Amygdala (tissue), 56 donors: Measurements from ENCODE around the gene PSD2.
"Not testable (repeated sequence)": the region's sequence is repeated elsewhere in the genome, so short reads cannot be mapped to it uniquely, and the experiment has no call there.

Source experiments
- DNase-seq, 56 donors: peaks; one replicate each; lab custom pipeline; 2025; lab: John Stamatoyannopoulos, UW

The PSD2 gene

DNA sequence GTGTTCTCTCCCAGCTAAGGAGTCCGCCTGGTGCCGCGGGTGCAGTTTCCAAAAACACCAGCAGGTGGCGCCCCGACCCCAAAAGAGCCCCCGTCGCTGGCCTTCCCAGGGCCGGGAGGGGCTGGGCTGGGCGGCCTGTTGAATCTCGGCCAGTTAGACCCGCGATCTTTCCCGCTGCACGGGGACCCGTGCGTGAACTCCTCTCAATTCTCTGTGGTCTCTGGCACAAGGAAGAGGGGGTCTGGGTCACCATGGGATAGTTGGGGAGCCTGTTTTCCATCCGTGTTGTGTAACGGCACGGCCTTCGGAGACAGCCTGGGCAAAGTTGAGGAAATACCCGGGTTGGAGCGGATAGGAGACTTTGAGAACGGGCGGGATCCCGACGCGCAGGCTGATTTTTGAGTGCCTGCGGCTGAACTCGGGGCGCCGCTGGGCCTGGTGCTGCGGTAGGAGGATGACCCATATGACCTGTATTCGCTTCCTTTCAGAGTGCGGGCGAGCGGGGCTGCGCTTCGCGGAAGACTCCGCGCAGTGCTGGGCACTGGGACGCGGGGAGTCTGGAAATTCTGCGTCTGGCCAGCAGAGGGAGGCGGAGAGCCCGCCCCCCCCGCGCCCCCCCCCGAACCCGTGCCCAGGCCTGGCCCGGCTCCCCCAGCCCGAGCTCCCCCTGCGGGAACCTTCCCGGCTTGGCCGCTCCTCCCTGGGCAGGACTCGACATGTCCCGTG is 7.9 kb upstream of the PSD2 start:
- DNase-seq: peak; percentile 40 to 97 (median 87)

DNA sequence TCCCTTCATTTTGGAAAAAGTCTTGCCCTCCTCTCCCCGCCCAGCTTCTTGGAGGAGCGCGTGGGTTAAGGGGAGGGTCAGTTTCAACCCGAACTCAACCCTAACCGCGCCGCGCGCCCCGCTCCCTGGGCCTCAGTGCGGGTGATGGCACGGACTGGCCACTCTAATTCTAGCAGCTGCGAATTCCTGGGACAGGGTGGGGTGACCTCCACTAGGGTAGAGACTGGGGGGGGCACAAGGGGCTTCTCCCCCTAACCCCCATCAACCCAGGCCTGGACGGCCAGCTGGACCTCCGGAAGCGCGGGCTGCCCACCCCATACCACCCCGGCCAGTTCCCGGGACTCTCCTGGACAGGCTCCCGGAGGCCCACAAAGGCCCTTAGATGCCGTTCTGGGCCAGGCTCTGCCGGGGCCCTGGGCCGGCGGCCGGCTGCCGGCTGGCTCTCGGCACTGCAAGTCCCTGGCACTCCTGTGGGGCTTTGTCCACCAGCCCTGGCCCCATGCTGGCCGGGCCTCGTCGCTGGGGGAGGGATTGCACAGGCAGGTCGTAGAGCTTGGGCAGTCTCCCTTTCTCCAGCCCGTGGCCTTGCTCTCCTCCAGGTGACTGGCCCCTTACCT is 7.2 kb upstream of the PSD2 start:
- DNase-seq: peak in 54 of 56 donors; percentile 75 to 95 (median 88)

GRCh38 chr5:139789116-139789844 is 6.3 kb upstream of the PSD2 start:
- peak in 2 of 56 donors; percentile 40 to 57 for DNase-seq

GRCh38 chr5:139789845-139790189 is 5.8 kb upstream of the PSD2 start:
- no peak for DNase-seq

DNA sequence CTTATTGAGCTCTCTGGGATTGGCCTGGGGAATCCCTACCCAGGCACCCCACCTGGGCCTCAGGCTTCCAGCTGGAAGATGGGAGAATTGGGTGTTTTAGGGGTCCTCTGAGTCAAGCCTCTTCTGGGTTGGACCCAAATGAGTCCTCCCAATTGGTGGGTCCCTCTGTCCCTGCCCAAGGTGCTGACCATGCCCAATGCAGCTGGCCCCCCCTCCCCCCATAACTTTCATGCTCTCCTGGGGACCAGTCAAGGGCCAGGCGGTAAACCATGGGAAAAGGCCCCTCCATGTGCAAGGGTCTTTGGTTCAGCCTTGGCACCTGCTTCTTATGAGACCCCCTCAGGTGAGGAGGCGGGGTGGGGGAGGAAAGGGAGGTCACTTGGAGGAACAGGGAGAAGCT is 3.4 kb upstream of the PSD2 start:
- no peak for DNase-seq

GRCh38 chr5:139792655-139793054 is 3.0 kb upstream of the PSD2 start:
- not testable (repeated sequence) for DNase-seq

GRCh38 chr5:139794067-139794846 is 1.4 kb upstream of the PSD2 start:
- DNase-seq: no peak

DNA sequence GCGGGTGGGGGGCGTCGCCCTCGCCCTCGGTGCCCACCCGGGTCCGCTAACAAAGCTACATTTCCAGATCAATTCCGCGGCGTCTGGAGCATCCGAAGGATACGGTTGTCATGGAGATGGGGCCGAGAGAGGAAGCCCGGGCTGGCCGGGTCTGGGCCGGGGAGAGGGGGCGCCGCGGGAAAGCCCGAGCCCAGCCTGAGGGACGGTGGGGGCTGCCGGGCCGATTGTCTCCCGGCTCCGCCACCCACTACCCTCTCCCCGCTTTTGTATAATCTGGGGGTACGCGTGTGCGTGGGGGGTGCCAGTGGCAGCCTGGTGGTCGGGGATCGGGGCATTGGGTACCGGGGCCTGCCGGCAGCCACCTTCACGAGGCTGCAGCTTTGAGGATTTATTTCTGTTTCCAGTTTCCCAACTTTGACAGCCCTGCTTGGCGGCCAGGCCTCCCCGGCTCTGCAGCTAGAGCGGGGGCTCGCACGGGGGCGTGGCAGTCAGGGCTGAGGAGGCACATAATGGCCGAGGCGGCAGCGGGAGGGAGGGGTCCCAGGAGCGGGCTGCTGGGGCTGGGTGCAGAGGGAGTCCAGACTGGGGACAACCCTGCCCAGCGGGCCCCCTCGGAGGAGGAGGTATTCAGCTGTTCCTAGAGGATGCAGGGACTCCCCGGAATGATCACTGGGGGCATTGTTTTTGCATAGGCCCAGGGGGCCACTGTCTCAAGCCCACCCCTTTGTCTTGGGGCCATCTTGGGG is 626 bp downstream of the PSD2 start:
- peak in 18 of 56 donors; percentile 11 to 46 (median 28) for DNase-seq

GRCh38 chr5:139797335-139797734 is 1.7 kb downstream of the PSD2 start:
- no peak for DNase-seq

DNA sequence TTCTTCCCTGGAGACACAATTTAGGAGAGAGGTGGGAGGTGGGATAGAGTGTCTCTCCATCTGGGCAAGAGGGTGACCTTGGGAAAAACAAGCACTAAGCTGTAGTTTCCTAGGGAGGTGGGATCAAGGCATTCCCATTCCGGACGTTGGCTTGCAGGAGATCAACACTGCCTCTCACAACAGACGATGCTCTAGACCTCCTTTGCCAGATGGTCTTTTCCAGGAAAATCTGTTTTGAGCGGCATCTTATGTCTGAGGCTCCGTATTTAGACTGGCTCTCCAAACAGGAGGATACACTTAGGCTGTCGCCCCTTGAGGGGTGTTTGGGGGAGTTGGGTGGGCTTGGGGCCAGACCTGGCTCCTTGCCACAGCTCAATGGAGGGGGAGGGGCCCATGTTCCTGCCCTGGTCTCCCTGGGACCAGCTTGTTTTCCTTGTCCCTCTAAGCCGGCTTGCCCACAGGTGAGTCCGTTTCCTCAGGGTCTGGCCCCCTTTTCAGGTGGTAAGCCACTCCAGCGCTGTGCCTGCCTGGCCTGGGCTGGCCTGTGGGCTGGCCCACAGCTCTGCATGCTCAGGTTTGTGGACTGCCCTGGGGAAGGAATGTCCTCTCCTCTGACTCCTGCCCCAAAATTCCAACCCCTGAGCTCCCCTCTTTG is 2.4 kb downstream of the PSD2 start:
- no peak for DNase-seq

- DNase-seq: no peak
These were observed 3.3 kb downstream of the PSD2 start for GRCh38 chr5:139798883-139799282.

GRCh38 chr5:139799359-139799758 is 3.8 kb downstream of the PSD2 start:
- no peak for DNase-seq

DNA sequence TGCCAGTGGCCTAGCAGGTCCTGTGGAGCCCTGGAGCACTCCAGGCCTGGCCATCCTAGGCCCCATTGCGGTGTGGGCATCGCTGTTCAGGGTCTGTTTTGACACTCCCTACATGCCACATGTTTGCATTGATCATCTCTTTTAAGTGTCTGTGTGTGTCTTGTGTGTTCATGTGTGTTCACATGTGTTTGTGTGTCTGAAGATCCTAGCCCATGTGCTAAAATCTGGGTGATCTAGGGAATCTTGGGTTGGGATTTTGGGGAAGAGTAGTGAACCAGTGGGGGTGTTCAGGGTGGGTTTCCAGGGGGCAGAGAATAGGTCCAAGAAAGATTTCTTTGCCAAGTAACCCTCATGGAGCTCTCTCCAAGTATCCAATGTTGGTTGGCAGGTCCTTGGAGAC is 8.4 kb downstream of the PSD2 start:
- no peak for DNase-seq

GRCh38 chr5:139804800-139805397 is 9.3 kb downstream of the PSD2 start:
- no peak for DNase-seq

DNA sequence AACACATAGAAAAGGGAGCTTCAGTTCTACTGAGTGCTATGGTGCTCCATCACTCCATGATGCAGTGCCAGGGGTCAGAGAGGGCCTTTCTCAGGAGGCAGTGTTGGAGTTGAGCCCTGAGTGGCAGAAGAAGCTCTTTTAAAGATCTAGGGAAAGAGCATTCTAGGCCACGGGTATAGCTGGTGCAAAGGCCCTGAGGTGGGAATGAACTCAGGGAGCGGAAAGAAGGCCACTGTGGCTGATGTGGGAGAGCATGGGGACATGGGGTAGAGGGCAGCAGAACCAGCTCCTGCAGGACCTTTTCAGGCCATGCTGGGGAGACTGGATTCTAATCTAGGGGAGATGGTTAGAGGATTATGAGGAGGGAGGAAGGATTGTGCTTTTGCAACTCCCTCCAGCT is 9.9 kb downstream of the PSD2 start:
- no peak for DNase-seq

GRCh38 chr5:139806111-139806510 is 10.5 kb downstream of the PSD2 start:
- DNase-seq: peak in 48 of 56 donors; percentile 19 to 84 (median 57)

- DNase-seq: peak in 42 of 56 donors; percentile 10 to 81 (median 52)
These were observed 11.4 kb downstream of the PSD2 start for GRCh38 chr5:139806726-139807646.

DNA sequence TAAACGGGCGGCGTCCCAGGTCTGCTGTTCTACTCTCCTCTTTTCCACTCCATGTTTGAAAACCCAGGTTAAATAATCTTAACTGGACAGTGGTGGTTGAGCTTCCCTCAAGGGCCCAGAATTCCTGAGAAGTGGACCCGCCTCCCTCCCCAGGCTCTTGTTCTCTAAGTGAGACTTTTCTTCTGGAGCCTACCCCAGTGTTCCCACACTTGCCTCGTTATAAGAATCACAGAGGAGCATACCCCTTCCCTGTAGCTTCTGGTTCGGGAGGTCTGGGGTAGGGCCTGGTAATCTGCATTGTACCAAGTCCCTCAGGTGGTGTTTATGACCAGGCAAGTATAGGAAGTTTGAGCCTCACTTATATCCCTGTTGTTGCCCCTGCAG is 12.0 kb downstream of the PSD2 start:
- no peak for DNase-seq
